ENCODE results near the gene TNC. TPM values are rescaled to one million over a fixed set of nuclear protein-coding genes. Genes with fewer than 3 reads are reported as not detected.

Gene TNC
- total and polyA plus RNA-seq, 10 of the 15 experiments (the other 5 are each of a cell fraction or from before 2014, with no cell fraction given) = 0.05 to 4.2 (median 0.14) TPM

DNA sequence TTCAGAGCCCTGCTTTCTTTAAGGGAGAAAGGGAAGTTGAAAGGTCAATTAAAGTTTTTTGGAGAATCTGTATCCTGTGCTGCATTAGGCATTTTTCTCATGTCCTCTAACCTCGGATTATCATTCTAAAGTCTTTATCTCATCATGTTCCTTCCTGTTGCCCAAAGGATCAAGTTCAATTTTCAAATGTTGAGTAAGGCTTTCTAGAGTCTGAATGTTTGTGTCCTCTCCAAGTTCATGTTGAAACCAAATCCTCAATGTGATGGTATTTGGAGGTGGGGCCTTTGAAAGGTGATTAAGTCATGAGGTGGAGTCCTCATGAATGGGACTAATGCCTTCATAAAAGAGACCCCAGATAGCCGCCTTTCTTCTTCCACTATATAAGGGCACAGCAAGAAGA, 20.2 kb upstream of the TNC start (continued):
- no peak for TF ChIP-seq CREB1 (IDR thresholded peaks at IDR 0.05; ENCODE audit: low read depth)
- no peak for TF ChIP-seq HDAC2 (IDR thresholded peaks at IDR 0.05)
- no peak for TF ChIP-seq HDGF (IDR thresholded peaks at IDR 0.05)

DNA sequence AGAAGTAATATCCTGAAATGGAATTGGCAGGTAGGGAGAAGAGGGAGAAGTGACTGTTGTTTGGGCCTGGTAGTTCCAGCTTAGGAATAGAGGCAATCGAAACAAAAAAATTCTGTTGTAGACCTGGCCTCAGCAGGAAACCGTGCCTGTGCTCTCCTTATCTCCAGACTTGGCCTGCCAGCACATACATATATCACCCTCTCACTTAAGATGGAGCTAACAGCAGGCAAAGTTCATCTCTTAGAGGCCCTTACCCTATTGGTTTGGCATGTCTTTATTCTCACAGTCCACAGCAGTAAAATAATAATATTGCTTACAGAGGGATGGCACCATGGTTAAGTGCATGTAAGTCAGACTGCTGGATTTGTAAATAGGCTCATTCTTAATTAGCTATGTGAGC, 19.6 kb upstream of the TNC start:
- intact Hi-C loops (cut with micrococcal nuclease; ENCODE audit: unreplicated experiment) = no loop called here
- H3K27ac ChIP-seq (ENCODE audit: control insufficient read depth, insufficient read depth) = no peak overlapping the region
- WGBS (ENCODE audit: insufficient coverage, insufficient replicate concordance, low lambda C conversion rate, missing lambda C conversion rate) = 0% methylated on average over 2 of the region's 2 CpGs
- no peak for ATAC-seq
- no peaks in the 10 kb centered on the region for H3K9me3 ChIP-seq (replicated peaks; ENCODE audit: control insufficient read depth, insufficient read depth, low read length)
- no peaks in the 10 kb centered on the region for H4K20me1 ChIP-seq (ENCODE audit: control insufficient read depth, insufficient read depth)
- H3K36me3 ChIP-seq (ENCODE audit: control insufficient read depth in 2 of 2, insufficient read depth in 2 of 2, low read length in 1 of 2) = no peaks in the 10 kb centered on the region
- TF ChIP-seq ATF7 (IDR thresholded peaks at IDR 0.05; ENCODE audit: low read depth) (no peak), FOXK2 (IDR thresholded peaks at IDR 0.05) (no peak), TCF7 (IDR thresholded peaks at IDR 0.05; ENCODE audit: borderline replicate concordance) (no peak), JUND (IDR thresholded peaks at IDR 0.05; ENCODE audit: low read depth, low read length) (no peak)
- TF ChIP-seq, protein P1, sequence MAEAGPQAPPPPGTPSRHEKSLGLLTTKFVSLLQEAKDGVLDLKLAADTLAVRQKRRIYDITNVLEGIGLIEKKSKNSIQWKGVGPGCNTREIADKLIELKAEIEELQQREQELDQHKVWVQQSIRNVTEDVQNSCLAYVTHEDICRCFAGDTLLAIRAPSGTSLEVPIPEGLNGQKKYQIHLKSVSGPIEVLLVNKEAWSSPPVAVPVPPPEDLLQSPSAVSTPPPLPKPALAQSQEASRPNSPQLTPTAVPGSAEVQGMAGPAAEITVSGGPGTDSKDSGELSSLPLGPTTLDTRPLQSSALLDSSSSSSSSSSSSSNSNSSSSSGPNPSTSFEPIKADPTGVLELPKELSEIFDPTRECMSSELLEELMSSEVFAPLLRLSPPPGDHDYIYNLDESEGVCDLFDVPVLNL (IDR thresholded peaks at IDR 0.05; ENCODE audit: low read depth, low read length) = no peak
- H3K9ac ChIP-seq (ENCODE audit: control insufficient read depth, insufficient read depth, low read length) = no peak overlapping the region
- ChIA-PET RAD21 (ENCODE audit: unreplicated experiment) (no interaction called here), SMC1A (ENCODE audit: uncharacterized antibody, unreplicated experiment) (interaction anchor here (1.6 kb wide), 1 partner anchor 54 kb away, joined by 7 read pairs; no protein-coding TSS in a partner anchor), POLR2A (interaction anchor here (0.7 kb wide), 1 partner anchor 9 kb away, joined by 4 read pairs; no protein-coding TSS in a partner anchor), CTCF (no interaction called here)
- no peak for FAIRE-seq
- no TSS peak for BruUV-seq (replicated peaks)
- no peaks in the 10 kb centered on the region for H3K79me2 ChIP-seq (ENCODE audit: control insufficient read depth, insufficient read depth, low read length)
- in situ Hi-C loops (cut with MboI) = no loop called here
- H3K4me1 ChIP-seq (ENCODE audit: control insufficient read depth, insufficient read depth, low read length) = no peaks in the 10 kb centered on the region
- DNase-seq (ENCODE audit: low read depth, low spot score) = no peak
- H3K4me3 ChIP-seq = no peak overlapping the region
- H3K27me3 ChIP-seq (replicated peaks in 1 of 2; ENCODE audit: control insufficient read depth in 2 of 2, insufficient read depth in 2 of 2, low read length in 1 of 2) = no peaks in the 10 kb centered on the region
- no peak overlapping the region for H2AFZ ChIP-seq (ENCODE audit: control insufficient read depth, low read depth, low read length)
- no peak overlapping the region for H3K4me2 ChIP-seq (ENCODE audit: control insufficient read depth, insufficient read depth)
